ENCODE data around the gene ADK. TPM values are rescaled to one million over a fixed set of nuclear protein-coding genes. Genes with fewer than 3 reads are reported as not detected.
A peak's percentile ranks its signal among the peaks of the same experiment; 100 is the strongest.
"Not testable (repeated sequence)": the region's sequence is repeated elsewhere in the genome, so short reads cannot be mapped to it uniquely, and the experiment has no call there.

ADK gene
- polyA plus RNA-seq, 1 donor from 2014 or later, result 196 TPM

DNA sequence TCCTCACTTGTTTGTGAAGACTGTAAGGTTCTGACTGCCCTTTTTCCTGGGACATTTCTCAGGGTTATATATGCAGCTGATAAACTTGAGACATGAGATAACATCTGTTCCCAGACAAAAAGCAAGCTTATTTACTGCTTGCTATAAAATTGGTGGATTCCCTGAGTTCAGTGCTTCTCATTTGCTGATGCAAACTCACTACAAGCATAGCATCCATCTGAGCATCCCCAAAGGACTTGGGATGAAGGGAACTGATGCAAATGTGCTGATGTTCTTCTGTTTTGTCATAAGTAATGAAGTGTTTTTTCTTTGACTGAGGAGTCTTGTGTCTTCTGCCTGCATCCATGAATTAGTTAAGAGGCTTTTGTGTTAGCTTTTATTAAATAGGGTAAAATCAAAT lies 183.2 kb downstream of the ADK start:
- Mint-ChIP-seq H3K4me3 (no peak overlapping the region), H3K9me3 (no peaks in the 10 kb centered on the region), H3K4me1 (peaks cover 0 to 3% (median 0%) of the 10 kb centered on the region in 3 donors), H3K36me3 (peaks cover 9% of the 10 kb centered on the region), H3K27me3 (no peaks in the 10 kb centered on the region), H3K27ac (no peak overlapping the region)

DNA sequence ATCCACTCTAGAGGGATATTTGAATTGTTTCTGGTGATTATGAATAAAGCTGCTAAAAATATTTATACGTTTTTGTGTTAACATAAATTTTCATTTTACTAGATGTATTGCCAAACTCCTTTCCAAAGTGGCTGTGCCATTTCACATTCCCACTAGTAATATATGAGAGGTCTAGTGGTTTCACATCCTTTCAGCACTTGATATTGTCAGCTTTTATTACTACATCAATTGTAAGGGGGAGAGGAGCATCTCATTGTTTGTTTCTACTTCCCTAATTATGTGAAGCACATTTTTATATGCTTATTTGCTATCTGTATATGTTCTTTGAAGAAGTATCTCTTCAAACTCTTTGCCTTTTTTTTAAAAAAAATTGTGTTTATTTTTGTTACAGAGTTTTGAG lies 184.5 kb downstream of the ADK start:
- no peak overlapping the region for H3K4me3 Mint-ChIP-seq
- no peaks in the 10 kb centered on the region for H3K27me3 Mint-ChIP-seq
- no peaks in the 10 kb centered on the region for H3K9me3 Mint-ChIP-seq
- no peak overlapping the region for H3K27ac Mint-ChIP-seq
- peaks cover 0 to 6% (median 0%) of the 10 kb centered on the region in 3 donors for H3K4me1 Mint-ChIP-seq
- H3K36me3 Mint-ChIP-seq, result peaks cover 10% of the 10 kb centered on the region

DNA sequence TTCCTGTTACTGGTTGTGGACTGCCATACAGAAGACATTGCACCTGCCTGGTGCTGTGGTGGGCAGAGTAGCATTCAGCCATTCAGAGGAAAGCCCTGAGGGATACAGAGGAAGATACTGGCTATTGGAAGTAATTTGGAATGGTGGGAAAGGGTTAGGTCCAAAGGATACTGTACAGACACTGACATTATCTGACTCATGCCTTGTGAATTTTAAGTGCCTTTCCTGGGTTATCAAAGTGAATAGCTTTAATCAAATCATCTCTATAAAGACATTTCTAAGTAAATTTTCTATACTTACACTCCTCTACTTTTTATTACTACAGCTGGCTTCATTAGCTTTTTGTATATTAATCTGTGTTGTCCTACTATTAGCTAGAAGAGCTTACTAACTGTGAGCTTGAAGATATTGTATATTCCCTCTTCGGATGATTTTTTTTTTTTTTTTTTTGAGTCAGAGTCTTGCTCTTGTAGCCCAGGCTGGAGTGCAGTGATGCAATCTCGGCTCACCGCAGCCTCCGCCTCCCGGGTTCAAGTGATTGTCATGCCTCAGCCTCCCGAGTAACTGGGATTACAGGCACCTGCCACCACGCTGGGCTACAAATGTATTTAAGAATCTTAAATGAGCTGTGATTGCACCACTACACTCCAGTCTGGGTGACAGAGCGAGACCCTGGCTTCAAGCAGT lies 186.5 kb downstream of the ADK start:
- H3K4me1 Mint-ChIP-seq, result peaks cover 0 to 6% (median 0%) of the 10 kb centered on the region in 3 donors
- H3K27ac Mint-ChIP-seq, result peak overlapping the region; percentile 13 to 44 (median 21)
- H3K36me3 Mint-ChIP-seq, result peaks cover 13% of the 10 kb centered on the region
- H3K4me3 Mint-ChIP-seq, result no peak overlapping the region
- H3K27me3 Mint-ChIP-seq, result no peaks in the 10 kb centered on the region
- peaks cover under 1 to 4% (median 2%) of the 10 kb centered on the region in 3 donors for H3K9me3 Mint-ChIP-seq

DNA sequence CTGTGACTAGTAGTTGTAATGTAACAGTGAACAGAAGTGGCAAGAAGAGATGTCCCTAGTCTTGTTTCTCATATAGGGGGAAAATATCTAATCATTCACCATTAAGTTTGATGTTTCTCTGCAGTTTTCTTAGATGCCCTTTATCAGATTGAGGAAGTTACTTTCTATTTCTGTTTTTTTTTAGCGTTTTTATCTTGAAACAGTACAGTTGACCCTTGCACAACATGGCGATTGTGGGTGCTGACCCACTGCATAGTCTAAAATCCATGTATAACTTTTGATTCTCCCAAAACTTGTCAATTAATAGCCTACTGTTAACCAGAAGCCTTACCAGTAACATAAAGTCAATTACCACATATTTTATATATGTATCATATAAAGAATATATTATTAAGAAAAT lies 192.0 kb downstream of the ADK start:
- Mint-ChIP-seq H3K36me3 (peaks cover 26% of the 10 kb centered on the region), H3K4me1 (peaks cover 0 to 6% (median 0%) of the 10 kb centered on the region in 3 donors), H3K27ac (no peak overlapping the region)

DNA sequence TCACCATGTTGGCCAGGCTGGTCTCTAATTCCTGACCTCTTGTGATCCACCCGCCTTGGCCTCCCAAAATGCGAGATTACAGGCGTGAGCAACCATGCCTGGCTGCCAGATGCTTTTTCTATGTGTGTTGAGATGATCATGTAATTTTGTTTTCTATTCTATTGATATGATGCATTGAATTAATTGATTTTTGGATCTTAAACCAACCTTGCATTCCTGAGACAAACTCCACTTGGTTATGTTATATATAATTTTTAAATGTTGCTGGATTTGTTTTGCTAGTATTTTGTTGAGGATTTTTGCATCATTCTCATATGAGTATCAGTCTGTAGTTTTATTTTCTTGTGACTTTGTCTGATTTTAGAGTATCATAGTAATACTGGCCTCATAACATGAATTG lies 192.8 kb downstream of the ADK start:
- Mint-ChIP-seq H3K4me3 (peak overlapping the region in 1 of 4 donors; percentile 82), H3K27ac (peak overlapping the region in 1 of 3 donors; percentile 46), H3K27me3 (no peaks in the 10 kb centered on the region), H3K9me3 (peaks cover 1 to 22% (median 14%) of the 10 kb centered on the region in 3 donors), H3K36me3 (peaks cover 29% of the 10 kb centered on the region), H3K4me1 (peaks cover 0 to 3% (median 0%) of the 10 kb centered on the region in 3 donors)

More for the DNA sequence above, 192.0 kb downstream of the ADK start:
- Mint-ChIP-seq H3K27me3 (no peaks in the 10 kb centered on the region), H3K9me3 (peaks cover 1 to 22% (median 14%) of the 10 kb centered on the region in 3 donors), H3K4me3 (no peak overlapping the region)

DNA sequence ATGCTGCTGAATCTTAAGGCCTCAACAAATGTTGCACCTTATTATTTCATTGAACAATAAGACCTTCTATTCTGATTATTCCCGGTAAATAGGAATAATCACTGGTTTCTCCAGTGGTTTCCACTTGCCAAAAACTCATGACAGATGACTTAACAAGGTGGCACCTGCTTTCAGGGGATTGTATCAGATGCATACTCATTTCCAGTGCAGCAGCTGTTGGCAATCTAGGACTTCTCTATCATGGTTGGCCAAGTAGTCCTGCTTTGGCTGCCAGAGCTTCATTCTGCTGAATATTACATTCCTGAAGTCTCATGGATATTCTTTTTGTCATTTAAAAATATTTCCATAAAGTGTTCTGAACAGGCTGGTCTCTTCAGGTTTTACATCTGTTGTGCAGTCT lies 193.3 kb downstream of the ADK start:
- H3K27ac Mint-ChIP-seq, result no peak overlapping the region
- no peaks in the 10 kb centered on the region for H3K27me3 Mint-ChIP-seq
- H3K4me3 Mint-ChIP-seq, result no peak overlapping the region
- H3K4me1 Mint-ChIP-seq, result peaks cover 0 to 2% (median 0%) of the 10 kb centered on the region in 3 donors
- H3K9me3 Mint-ChIP-seq, result peaks cover 1 to 22% (median 14%) of the 10 kb centered on the region in 3 donors
- H3K36me3 Mint-ChIP-seq, result peaks cover 29% of the 10 kb centered on the region

DNA sequence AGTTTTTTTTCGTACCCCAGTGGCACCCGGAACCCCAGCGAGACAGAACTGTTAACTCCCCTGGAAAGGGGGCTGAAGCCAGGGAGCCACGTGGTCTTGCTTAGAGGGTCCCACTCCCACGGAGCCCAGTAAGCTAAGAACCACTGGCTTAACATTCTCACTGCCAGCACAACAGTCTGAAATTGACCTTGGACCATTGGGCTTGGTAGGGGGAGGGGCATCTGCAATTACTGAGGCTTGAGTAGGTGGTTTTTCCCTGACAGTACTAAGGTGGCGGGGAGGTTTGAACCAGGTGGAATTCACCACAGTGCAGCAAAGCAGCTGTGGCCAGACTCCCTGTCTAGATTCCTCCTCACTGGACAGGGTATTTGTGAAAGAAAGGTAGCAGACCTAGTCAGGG lies 196.5 kb downstream of the ADK start:
- Mint-ChIP-seq H3K9me3 (peaks cover under 1 to 18% (median 17%) of the 10 kb centered on the region in 3 donors), H3K36me3 (peaks cover 27% of the 10 kb centered on the region), H3K4me3 (no peak overlapping the region), H3K27ac (no peak overlapping the region), H3K4me1 (no peaks in the 10 kb centered on the region), H3K27me3 (no peaks in the 10 kb centered on the region)

DNA sequence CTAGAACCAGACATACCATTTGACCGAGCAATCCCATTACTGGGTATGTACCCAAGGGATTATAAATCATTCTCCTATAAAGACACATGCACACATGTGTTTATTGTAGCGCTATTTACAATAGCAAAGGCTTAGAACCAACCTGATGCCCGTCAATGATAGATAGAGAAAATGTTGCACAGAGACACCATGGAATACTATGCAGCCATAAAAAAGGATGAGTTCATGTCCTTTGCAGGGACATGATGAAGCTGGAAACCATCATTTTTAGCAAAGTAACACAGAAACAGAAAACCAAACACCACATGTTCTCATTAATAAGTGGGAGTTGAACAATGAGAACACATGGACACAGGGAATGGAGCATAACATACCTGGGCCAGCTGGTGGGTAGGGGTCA lies 202.0 kb downstream of the ADK start:
- not testable (repeated sequence) for H3K27me3 Mint-ChIP-seq, H3K9me3 Mint-ChIP-seq, H3K4me3 Mint-ChIP-seq, H3K4me1 Mint-ChIP-seq
- H3K27ac Mint-ChIP-seq, result peak overlapping the region in 2 of 3 donors; percentile 14 to 40
- H3K36me3 Mint-ChIP-seq, result peaks cover 13% of the 10 kb centered on the region

DNA sequence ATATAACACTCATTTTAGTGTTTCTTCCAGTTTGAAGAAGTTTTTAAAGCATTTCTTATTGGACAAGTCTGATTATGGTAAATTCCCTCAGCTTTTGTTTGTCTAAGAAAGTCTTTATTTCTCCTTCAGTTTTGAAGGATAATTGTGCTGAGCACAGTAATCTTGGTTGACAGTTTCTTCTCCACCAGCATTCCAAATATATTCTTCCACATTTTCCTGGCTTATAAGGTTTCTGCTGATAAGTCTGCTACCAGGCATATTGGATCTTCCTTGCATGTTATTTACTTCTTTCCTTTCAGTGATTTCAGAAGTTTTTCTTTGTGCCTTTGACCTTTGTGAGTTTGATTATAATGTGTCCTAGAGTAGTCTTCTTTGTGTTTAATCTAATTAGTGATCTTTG lies 210.7 kb downstream of the ADK start:
- Mint-ChIP-seq H3K4me1 (peaks cover 4 to 6% (median 5%) of the 10 kb centered on the region in 3 donors), H3K27ac (no peak overlapping the region), H3K27me3 (no peaks in the 10 kb centered on the region), H3K4me3 (no peak overlapping the region), H3K36me3 (peaks cover 32% of the 10 kb centered on the region), H3K9me3 (peaks cover 6 to 34% (median 11%) of the 10 kb centered on the region in 3 donors)

DNA sequence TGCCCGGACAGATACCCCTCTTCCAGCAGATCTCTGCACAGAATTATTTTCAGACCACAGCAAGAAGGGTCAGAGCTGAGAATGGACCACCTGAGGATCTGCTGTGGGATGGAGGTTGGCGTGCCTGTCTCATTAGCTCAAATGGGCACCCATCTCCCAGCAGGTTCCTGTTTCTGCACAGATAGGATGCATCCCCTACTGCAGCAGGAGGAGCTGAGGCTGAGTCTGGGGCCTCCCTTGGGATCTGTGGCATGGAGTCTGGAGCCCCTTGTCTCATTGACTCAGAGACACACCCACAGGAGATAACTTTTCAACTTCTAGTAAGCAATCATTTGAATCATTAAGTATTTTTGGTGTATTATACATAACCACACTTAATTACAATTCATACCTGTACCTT lies 212.7 kb downstream of the ADK start:
- H3K9me3 Mint-ChIP-seq, result peaks cover 6 to 30% (median 11%) of the 10 kb centered on the region in 3 donors
- H3K36me3 Mint-ChIP-seq, result peaks cover 32% of the 10 kb centered on the region
- H3K4me1 Mint-ChIP-seq, result peaks cover 5% of the 10 kb centered on the region in 3 donors
- H3K4me3 Mint-ChIP-seq, result no peak overlapping the region
- no peaks in the 10 kb centered on the region for H3K27me3 Mint-ChIP-seq
- no peak overlapping the region for H3K27ac Mint-ChIP-seq

DNA sequence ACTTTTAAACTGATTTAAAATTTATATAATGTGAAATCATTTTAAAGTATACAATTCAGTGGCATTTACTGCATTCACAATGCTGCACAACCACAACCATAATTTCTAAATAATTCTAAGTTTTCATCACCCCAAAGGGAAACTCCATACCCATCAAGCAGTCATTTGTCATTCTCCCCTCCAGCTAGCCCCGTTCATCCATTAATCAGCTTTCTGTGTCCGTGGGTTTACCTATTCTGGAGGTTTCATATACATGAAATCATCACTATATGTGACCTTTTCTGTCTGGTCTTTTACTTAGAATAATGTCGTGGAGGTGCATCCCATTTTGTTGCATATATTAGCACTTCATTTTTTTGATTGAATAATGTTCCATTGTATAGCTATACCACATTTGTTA lies 214.1 kb downstream of the ADK start:
- Mint-ChIP-seq H3K9me3 (peaks cover 6 to 20% (median 9%) of the 10 kb centered on the region in 3 donors), H3K4me3 (no peak overlapping the region), H3K27ac (peak overlapping the region in 1 of 3 donors; percentile 1), H3K27me3 (no peaks in the 10 kb centered on the region), H3K4me1 (peaks cover 5 to 9% (median 5%) of the 10 kb centered on the region in 3 donors), H3K36me3 (peaks cover 28% of the 10 kb centered on the region)

DNA sequence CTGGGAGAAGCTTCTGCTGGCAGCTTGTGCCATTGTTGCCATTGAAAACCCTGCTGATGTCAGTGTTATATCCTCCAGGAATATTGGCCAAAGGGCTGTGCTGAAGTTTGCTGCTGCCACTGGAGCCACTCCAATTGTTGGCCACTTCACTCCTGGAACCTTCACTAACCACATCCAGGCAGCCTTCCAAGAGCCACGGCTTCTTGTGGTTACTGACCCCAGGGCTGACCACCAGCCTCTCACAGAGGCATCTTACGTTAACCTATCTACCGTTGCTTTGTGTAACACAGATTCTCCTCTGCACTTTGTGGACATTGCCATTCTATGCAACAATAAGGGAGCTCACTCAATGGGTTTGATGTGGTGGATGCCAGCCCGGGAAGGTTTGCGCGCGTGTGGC lies 220.7 kb downstream of the ADK start:
- Mint-ChIP-seq H3K27me3 (no peaks in the 10 kb centered on the region), H3K27ac (no peak overlapping the region), H3K4me1 (peaks cover 1 to 8% (median 3%) of the 10 kb centered on the region in 3 donors), H3K9me3 (no peaks in the 10 kb centered on the region), H3K36me3 (peaks cover 11% of the 10 kb centered on the region), H3K4me3 (no peak overlapping the region)

DNA sequence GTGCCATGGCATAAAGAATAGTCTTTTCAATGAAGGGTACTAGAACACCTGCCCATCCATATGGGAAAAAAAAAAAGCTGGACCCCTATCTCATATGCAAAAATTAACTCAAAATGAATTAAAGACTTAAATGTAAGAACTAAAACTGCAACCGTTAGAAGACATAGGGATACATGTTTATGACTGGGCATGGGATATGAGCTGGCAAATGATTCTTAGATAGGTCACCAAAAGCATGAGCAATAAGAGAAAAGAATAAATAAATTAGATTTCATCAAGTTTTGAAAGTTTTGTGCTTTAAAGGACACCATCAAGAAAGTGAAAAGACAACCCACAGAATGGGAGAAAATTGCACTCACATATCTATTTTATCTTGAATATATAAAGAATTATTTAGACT lies 222.0 kb downstream of the ADK start:
- H3K36me3 Mint-ChIP-seq, result peaks cover 8% of the 10 kb centered on the region
- peaks cover 3 to 14% (median 7%) of the 10 kb centered on the region in 3 donors for H3K4me1 Mint-ChIP-seq
- H3K27me3 Mint-ChIP-seq, result no peaks in the 10 kb centered on the region
- no peak overlapping the region for H3K27ac Mint-ChIP-seq
- H3K9me3 Mint-ChIP-seq, result no peaks in the 10 kb centered on the region
- H3K4me3 Mint-ChIP-seq, result no peak overlapping the region

DNA sequence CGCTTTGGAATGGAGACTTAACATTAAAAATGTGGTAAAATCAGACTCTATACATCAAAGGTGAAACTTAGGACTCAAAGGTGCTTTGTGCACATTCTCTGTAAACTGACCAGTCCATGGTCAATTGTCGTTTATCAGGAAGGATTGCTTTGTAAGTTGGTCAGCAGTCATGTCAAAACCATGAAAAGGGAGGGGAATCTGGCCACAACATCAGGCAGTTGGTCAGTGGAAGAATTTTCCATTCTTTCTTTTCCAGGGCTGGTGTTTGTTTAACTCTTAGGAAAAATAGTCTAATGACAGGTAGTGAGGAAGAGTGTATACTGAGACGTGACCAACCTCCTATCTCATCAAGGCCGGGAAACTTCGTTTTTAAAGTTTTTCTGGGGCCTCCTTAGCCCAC lies 226.5 kb downstream of the ADK start:
- peaks cover 5% of the 10 kb centered on the region for H3K36me3 Mint-ChIP-seq
- H3K4me3 Mint-ChIP-seq, result no peak overlapping the region
- H3K27me3 Mint-ChIP-seq, result no peaks in the 10 kb centered on the region
- no peak overlapping the region for H3K27ac Mint-ChIP-seq
- no peaks in the 10 kb centered on the region for H3K9me3 Mint-ChIP-seq
- peaks cover 9 to 31% (median 18%) of the 10 kb centered on the region in 3 donors for H3K4me1 Mint-ChIP-seq

DNA sequence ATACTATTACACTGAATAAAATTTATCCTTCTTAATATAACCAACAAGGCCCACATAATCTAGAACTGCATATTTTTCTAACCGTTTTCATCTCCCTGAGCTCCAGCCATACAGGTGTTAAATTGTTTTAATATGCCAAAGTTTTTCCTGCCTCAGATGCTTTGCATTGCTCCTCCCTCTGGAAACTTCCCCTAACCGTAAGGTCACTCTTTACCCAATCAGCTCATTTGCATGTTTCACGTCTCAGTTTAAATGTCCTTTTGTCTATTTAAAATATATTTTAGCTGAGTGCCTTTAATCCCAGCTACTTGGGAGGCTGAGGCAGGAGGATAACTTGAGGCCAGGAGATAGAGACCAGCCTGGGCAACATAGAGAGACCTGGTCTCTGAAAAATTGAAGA lies 228.5 kb downstream of the ADK start:
- no peaks in the 10 kb centered on the region for H3K9me3 Mint-ChIP-seq
- no peak overlapping the region for H3K4me3 Mint-ChIP-seq
- H3K4me1 Mint-ChIP-seq, result peaks cover 15 to 45% (median 26%) of the 10 kb centered on the region in 3 donors
- H3K27me3 Mint-ChIP-seq, result no peaks in the 10 kb centered on the region
- no peak overlapping the region for H3K27ac Mint-ChIP-seq
- H3K36me3 Mint-ChIP-seq, result peaks cover 6% of the 10 kb centered on the region

DNA sequence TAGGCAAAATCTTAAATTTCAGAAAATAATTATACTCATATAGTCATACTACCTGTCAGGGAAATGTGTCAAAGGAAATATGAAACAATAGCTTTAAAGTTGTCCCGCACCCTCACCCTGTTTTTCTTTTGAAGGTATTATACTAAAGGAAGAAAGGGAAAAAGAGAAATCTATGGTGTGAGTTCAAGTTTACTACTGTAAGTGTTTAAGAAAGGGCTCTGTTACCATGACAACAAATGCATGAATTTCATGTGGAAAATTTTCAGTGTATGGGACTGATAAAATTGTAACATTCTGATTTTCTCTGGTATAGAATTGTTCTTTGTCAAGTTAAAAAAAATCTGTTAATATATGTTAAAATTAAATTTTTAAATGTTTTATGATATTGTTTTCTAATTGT lies 229.8 kb downstream of the ADK start:
- H3K9me3 Mint-ChIP-seq, result no peaks in the 10 kb centered on the region
- H3K27ac Mint-ChIP-seq, result peak overlapping the region in 1 of 3 donors; percentile 87
- H3K4me3 Mint-ChIP-seq, result no peak overlapping the region
- H3K4me1 Mint-ChIP-seq, result peaks cover 19 to 47% (median 29%) of the 10 kb centered on the region in 3 donors
- H3K27me3 Mint-ChIP-seq, result no peaks in the 10 kb centered on the region
- H3K36me3 Mint-ChIP-seq, result peaks cover 6% of the 10 kb centered on the region

Measured in IgD-negative memory B cell (primary cell).